GM19193 (cell line): ENCODE data around the gene CLNK.

Experiments
- POLR2A ChIP-seq: IDR thresholded peaks from 4 replicates; pipeline ENCODE4 v1.6.1; 2011; ENCODE audit not compliant: insufficient read depth, insufficient read length; ENCODE audit errors: extremely low read depth

CLNK gene

GRCh38 chr4:10684631-10685030, at the start of gene CLNK:
TSS of gene CLNK (minus strand) at chr4:10684768. CDS start at chr4:10667869, 16,899 bp downstream.
- peak; percentile 71 for TF ChIP-seq POLR2A

GRCh38 chr4:10733481-10734062, 49.0 kb upstream of the CLNK start:
- no peak for TF ChIP-seq POLR2A

GRCh38 chr4:10732914-10733415, 48.4 kb upstream of the CLNK start:
- no peak for TF ChIP-seq POLR2A

- TF ChIP-seq POLR2A, result no peak
Observed at GRCh38 chr4:10732235-10732913, 47.8 kb upstream of the CLNK start.

GRCh38 chr4:10731690-10732089, 47.1 kb upstream of the CLNK start:
- TF ChIP-seq POLR2A, result no peak

- no peak for TF ChIP-seq POLR2A
Observed at GRCh38 chr4:10731162-10731561, 46.6 kb upstream of the CLNK start.

- no peak for TF ChIP-seq POLR2A
Observed at GRCh38 chr4:10730590-10730989, 46.0 kb upstream of the CLNK start.

- no peak for TF ChIP-seq POLR2A
Observed at GRCh38 chr4:10730019-10730418, 45.5 kb upstream of the CLNK start.

- no peak for TF ChIP-seq POLR2A
Observed at GRCh38 chr4:10729366-10729765, 44.8 kb upstream of the CLNK start.

- no peak for TF ChIP-seq POLR2A
Observed at GRCh38 chr4:10728016-10728415, 43.4 kb upstream of the CLNK start.

- no peak for TF ChIP-seq POLR2A
Observed at GRCh38 chr4:10727140-10727880, 42.7 kb upstream of the CLNK start.

- no peak for TF ChIP-seq POLR2A
Observed at GRCh38 chr4:10722957-10723356, 38.4 kb upstream of the CLNK start.

- TF ChIP-seq POLR2A, result no peak
Observed at GRCh38 chr4:10721616-10722015, 37.0 kb upstream of the CLNK start.

- no peak for TF ChIP-seq POLR2A
Observed at GRCh38 chr4:10716163-10716562, 31.6 kb upstream of the CLNK start.

GRCh38 chr4:10715696-10716095, 31.1 kb upstream of the CLNK start:
- no peak for TF ChIP-seq POLR2A

- TF ChIP-seq POLR2A, result no peak
Observed at GRCh38 chr4:10715135-10715534, 30.6 kb upstream of the CLNK start.
